Neuronal stem cell (in vitro differentiated cells): Measurements from ENCODE around the gene CCDC93.

ENCODE experiments used
- DNase-seq: peaks from one replicate; pipeline ENCODE4 v3.0.0-alpha.2; 2013; ENCODE audit warnings: low spot score
- H2AFZ ChIP-seq: one replicate; pipeline ENCODE4 v1.6.1; 2013; ENCODE audit warnings: mild to moderate bottlenecking, low read length, inconsistent platforms
- H2AK5ac ChIP-seq: 2 replicates; pipeline ENCODE4 v1.6.1; 2013; ENCODE audit warnings: low read depth, mild to moderate bottlenecking, inconsistent platforms, low read length, moderate library complexity, mixed read lengths
- H2BK120ac ChIP-seq: 2 replicates; pipeline ENCODE4 v1.6.1; 2013; ENCODE audit warnings: low read depth, mild to moderate bottlenecking, inconsistent platforms, low read length, moderate library complexity, mixed read lengths
- H2BK12ac ChIP-seq: one replicate; pipeline ENCODE4 v1.6.1; 2013; ENCODE audit warnings: low read length, inconsistent platforms
- H2BK15ac ChIP-seq: 2 replicates; pipeline ENCODE4 v1.6.1; 2013; ENCODE audit warnings: mild to moderate bottlenecking, low read length, inconsistent platforms, mixed read lengths
- H2BK5ac ChIP-seq: one replicate; pipeline ENCODE4 v1.6.1; 2013; ENCODE audit warnings: inconsistent platforms, mild to moderate bottlenecking, low read length, moderate library complexity
- H3K14ac ChIP-seq: one replicate; pipeline ENCODE4 v1.6.1; 2013; ENCODE audit warnings: low read length, inconsistent platforms
- H3K18ac ChIP-seq: 2 replicates; pipeline ENCODE4 v1.6.1; 2013; ENCODE audit warnings: low read length, inconsistent platforms
- H3K23ac ChIP-seq: 2 replicates; pipeline ENCODE4 v1.6.1; 2013; ENCODE audit warnings: low read depth, mild to moderate bottlenecking, mixed read lengths, low read length, inconsistent platforms; ENCODE audit not compliant: poor library complexity
- H3K27ac ChIP-seq: replicated peaks from 3 replicates; pipeline ENCODE4 v1.5.1; 2013; ENCODE audit warnings: low read length, inconsistent platforms
- H3K27me3 ChIP-seq, 3 experiments: 2 replicates each; pipeline ENCODE4 v1.6.1; 2013; ENCODE audit warnings: low read length in 3 of 3, mild to moderate bottlenecking in 2 of 3, inconsistent platforms in 1 of 3, low read depth in 1 of 3, mixed read lengths in 1 of 3, moderate library complexity in 1 of 3; ENCODE audit not compliant: control insufficient read depth in 3 of 3, insufficient read depth in 3 of 3
- H3K36me3 ChIP-seq, 2 donors: replicated peaks in 1 of 2; 2 replicates each; pipeline ENCODE4 v1.6.1; 2013; ENCODE audit warnings: low read length in 2 of 2; ENCODE audit not compliant: control insufficient read depth in 2 of 2, insufficient read depth in 2 of 2
- H3K4ac ChIP-seq: 2 replicates; pipeline ENCODE4 v1.6.1; 2013; ENCODE audit warnings: inconsistent platforms, mild to moderate bottlenecking, low read length, moderate library complexity
- H3K4me1 ChIP-seq, 2 donors: 1 replicate in 1 of 2; 2 replicates in 1 of 2; pipeline ENCODE4 v1.6.1; 2013; ENCODE audit warnings: low read length in 2 of 2, low read depth in 1 of 2; ENCODE audit not compliant: control insufficient read depth in 2 of 2, insufficient read depth in 1 of 2
- H3K4me2 ChIP-seq: one replicate; pipeline ENCODE4 v1.6.1; 2013; ENCODE audit warnings: mild to moderate bottlenecking, low read length, inconsistent platforms; ENCODE audit not compliant: insufficient read depth, poor library complexity, severe bottlenecking
- H3K4me3 ChIP-seq, 2 donors: 2 replicates each; pipeline ENCODE4 v1.5.1; 2013; ENCODE audit warnings: low read length in 2 of 2, mild to moderate bottlenecking in 2 of 2, inconsistent platforms in 1 of 2, moderate library complexity in 1 of 2
- H3K79me1 ChIP-seq: one replicate; pipeline ENCODE4 v1.6.1; 2013; ENCODE audit warnings: low read depth, mild to moderate bottlenecking, inconsistent platforms, low read length, moderate library complexity
- H3K9ac ChIP-seq: one replicate; pipeline ENCODE4 v1.6.1; 2013; ENCODE audit warnings: mild to moderate bottlenecking, low read depth, low read length, inconsistent platforms; ENCODE audit not compliant: poor library complexity
- H3K9me3 ChIP-seq, 2 donors: replicated peaks in 1 of 2; 2 replicates each; pipeline versions ENCODE3 to v1.6.1; 2013; ENCODE audit warnings: low read length in 2 of 2, mild to moderate bottlenecking in 2 of 2, inconsistent platforms in 1 of 2, low read depth in 1 of 2, mixed read lengths in 1 of 2, moderate library complexity in 1 of 2; ENCODE audit not compliant: control insufficient read depth in 2 of 2, insufficient read depth in 1 of 2
- H4K8ac ChIP-seq: one replicate; pipeline ENCODE4 v1.6.1; 2013; ENCODE audit warnings: low read depth, mild to moderate bottlenecking, inconsistent platforms, low read length, moderate library complexity
- H4K91ac ChIP-seq: one replicate; pipeline ENCODE4 v1.6.1; 2013; ENCODE audit warnings: low read length, low read depth, mild to moderate bottlenecking, inconsistent platforms; ENCODE audit not compliant: poor library complexity
- WGBS, 2 donors: extraction: QIAGEN DNeasy Blood & Tissue Kit; methylation state at CpG; one replicate each; pipeline ENCODE4 v1.1.7; 2013; ENCODE audit warnings: missing lambda C conversion rate in 2 of 2, mixed read lengths in 1 of 2; ENCODE audit not compliant: insufficient read length in 2 of 2, insufficient replicate concordance in 1 of 2; ENCODE audit errors: extremely low coverage in 2 of 2; 5-methylcytosine and 5-hydroxymethylcytosine counted together

Gene CCDC93

DNA sequence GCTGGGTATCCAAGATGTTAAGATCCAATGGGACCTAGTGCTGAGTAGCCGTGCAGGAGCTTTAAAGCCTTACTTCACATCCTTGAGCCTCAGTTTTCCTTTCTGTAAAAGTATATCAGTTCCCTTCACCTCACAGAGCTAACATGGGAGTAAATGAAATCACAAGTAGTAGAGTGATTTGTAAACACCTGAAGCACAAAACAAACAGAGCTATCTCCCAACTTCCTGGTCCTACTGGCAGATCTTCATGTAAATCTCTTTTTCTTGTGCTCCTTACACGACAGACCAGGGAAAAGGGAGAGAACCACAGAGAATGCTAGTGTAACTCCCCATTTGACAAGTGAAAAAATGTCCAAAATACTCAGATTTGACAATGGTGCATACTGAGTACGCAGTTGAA is 17.3 kb downstream of the CCDC93 start:
- no peak overlapping the region for H3K18ac ChIP-seq
- H3K4me3 ChIP-seq: no peak overlapping the region
- H3K27ac ChIP-seq: no peak overlapping the region
- H4K8ac ChIP-seq: no peak overlapping the region
- H2BK5ac ChIP-seq: no peak overlapping the region
- H3K4me2 ChIP-seq: no peak overlapping the region
- no peak overlapping the region for H4K91ac ChIP-seq
- no peak overlapping the region for H2AK5ac ChIP-seq
- no CpG with 5 or more reads among the region's 3 CpGs for WGBS, 2 donors
- no peak overlapping the region for H2BK15ac ChIP-seq
- H3K14ac ChIP-seq: no peak overlapping the region
- H3K27me3 ChIP-seq: no peaks in the 10 kb centered on the region
- H3K4me1 ChIP-seq: peaks cover 0 to 3% of the 10 kb centered on the region in 2 donors
- H3K36me3 ChIP-seq: peaks cover 7 to 94% of the 10 kb centered on the region in 2 donors
- no peak overlapping the region for H2AFZ ChIP-seq
- H3K9me3 ChIP-seq: no peaks in the 10 kb centered on the region
- no peak for DNase-seq
- no peak overlapping the region for H2BK120ac ChIP-seq
- H2BK12ac ChIP-seq: no peak overlapping the region
- H3K23ac ChIP-seq: no peak overlapping the region
- H3K9ac ChIP-seq: no peak overlapping the region
- H3K4ac ChIP-seq: no peak overlapping the region
- H3K79me1 ChIP-seq: no peaks in the 10 kb centered on the region

GRCh38 chr2:117994729-117995128 is 19.1 kb downstream of the CCDC93 start:
- H4K91ac ChIP-seq: no peak overlapping the region
- DNase-seq: no peak
- no peak overlapping the region for H3K4me2 ChIP-seq
- no peak overlapping the region for H3K4me3 ChIP-seq
- H3K27ac ChIP-seq: no peak overlapping the region
- H2BK5ac ChIP-seq: no peak overlapping the region
- WGBS, 2 donors: no CpG with 5 or more reads among the region's 4 CpGs
- no peak overlapping the region for H2BK12ac ChIP-seq
- no peak overlapping the region for H3K18ac ChIP-seq
- H3K36me3 ChIP-seq: peaks cover 7 to 91% of the 10 kb centered on the region in 2 donors
- H3K27me3 ChIP-seq: no peaks in the 10 kb centered on the region
- no peak overlapping the region for H3K4ac ChIP-seq
- no peak overlapping the region for H2AK5ac ChIP-seq
- peaks cover 0 to 3% of the 10 kb centered on the region in 2 donors for H3K4me1 ChIP-seq
- no peak overlapping the region for H2BK15ac ChIP-seq
- H4K8ac ChIP-seq: no peak overlapping the region
- H3K79me1 ChIP-seq: no peaks in the 10 kb centered on the region
- H3K9me3 ChIP-seq: no peaks in the 10 kb centered on the region
- H3K9ac ChIP-seq: no peak overlapping the region
- H3K14ac ChIP-seq: no peak overlapping the region
- H2BK120ac ChIP-seq: no peak overlapping the region
- no peak overlapping the region for H2AFZ ChIP-seq
- no peak overlapping the region for H3K23ac ChIP-seq

GRCh38 chr2:117989854-117990438 is 23.9 kb downstream of the CCDC93 start:
- Histone ChIP-seq H2AK5ac (no peak overlapping the region), H2BK5ac (no peak overlapping the region), H3K9me3 (no peaks in the 10 kb centered on the region), H2AFZ (no peak overlapping the region), H3K14ac (no peak overlapping the region), H3K27ac (no peak overlapping the region), H3K9ac (no peak overlapping the region), H3K79me1 (no peaks in the 10 kb centered on the region), H3K27me3 (no peaks in the 10 kb centered on the region), H2BK120ac (no peak overlapping the region), H3K4me2 (no peak overlapping the region), H4K91ac (no peak overlapping the region), H3K23ac (no peak overlapping the region), H3K36me3 (peaks cover 7 to 63% of the 10 kb centered on the region in 2 donors), H2BK12ac (no peak overlapping the region), H3K18ac (no peak overlapping the region), H3K4me3 (no peak overlapping the region), H3K4ac (no peak overlapping the region), H3K4me1 (peaks cover 0 to 3% of the 10 kb centered on the region in 2 donors), H2BK15ac (no peak overlapping the region), H4K8ac (no peak overlapping the region)
- WGBS, 2 donors: no CpG with 5 or more reads among the region's 1 CpG
- DNase-seq: no peak

DNA sequence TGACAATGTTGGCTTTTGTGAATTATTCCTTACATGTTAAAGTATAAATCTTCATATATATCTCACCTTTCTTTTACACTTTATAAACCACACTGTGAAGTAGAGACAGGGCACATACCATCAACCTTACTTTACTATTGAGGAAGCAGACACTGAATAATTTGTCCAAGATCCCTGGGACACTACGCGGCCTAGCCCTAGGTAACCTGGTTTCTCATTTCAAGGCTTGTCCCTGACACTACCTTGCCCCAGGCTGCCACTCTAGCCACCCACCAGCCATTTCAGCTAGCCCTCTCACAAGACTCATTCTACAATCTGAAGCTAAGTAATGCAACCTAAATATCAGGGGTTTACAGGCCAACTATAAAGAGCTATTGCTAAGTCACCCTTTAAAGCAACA is 26.7 kb downstream of the CCDC93 start:
- no peak overlapping the region for H3K4ac ChIP-seq
- H3K4me2 ChIP-seq: no peak overlapping the region
- H2AK5ac ChIP-seq: no peak overlapping the region
- no peak overlapping the region for H4K91ac ChIP-seq
- H2AFZ ChIP-seq: no peak overlapping the region
- H3K36me3 ChIP-seq: peaks cover 4 to 59% of the 10 kb centered on the region in 2 donors
- H4K8ac ChIP-seq: no peak overlapping the region
- H3K27me3 ChIP-seq: no peaks in the 10 kb centered on the region
- H2BK15ac ChIP-seq: no peak overlapping the region
- no peak for DNase-seq
- no peaks in the 10 kb centered on the region for H3K9me3 ChIP-seq
- no peak overlapping the region for H3K18ac ChIP-seq
- H3K4me1 ChIP-seq: peaks cover 0 to 1% of the 10 kb centered on the region in 2 donors
- WGBS, 2 donors: no CpG with 5 or more reads among the region's 2 CpGs
- no peak overlapping the region for H2BK5ac ChIP-seq
- no peak overlapping the region for H3K14ac ChIP-seq
- H3K23ac ChIP-seq: no peak overlapping the region
- no peak overlapping the region for H3K9ac ChIP-seq
- no peak overlapping the region for H3K27ac ChIP-seq
- no peak overlapping the region for H2BK12ac ChIP-seq
- no peaks in the 10 kb centered on the region for H3K79me1 ChIP-seq
- no peak overlapping the region for H3K4me3 ChIP-seq
- no peak overlapping the region for H2BK120ac ChIP-seq
